Colonic mucosa (tissue), 4 donors: ENCODE measurements around the gene CCDC71L. TPM values are rescaled to one million over a fixed set of nuclear protein-coding genes. Genes with fewer than 3 reads are reported as not detected.

Source experiments
- DNase-seq: peaks from one replicate; pipeline ENCODE4 v3.0.0-alpha.2; 2020
- H3K27ac ChIP-seq: fragments of 200-600 bp; one replicate; pipeline ENCODE4 v1.8.0; 2021
- H3K27me3 ChIP-seq: fragments of 200-600 bp; one replicate; pipeline ENCODE4 v1.8.0; 2021
- H3K36me3 ChIP-seq: fragments of 200-600 bp; one replicate; pipeline ENCODE4 v1.8.0; 2021
- H3K4me1 ChIP-seq: fragments of 200-600 bp; one replicate; pipeline ENCODE4 v1.8.0; 2021; ENCODE audit warnings: mild to moderate bottlenecking
- H3K4me3 ChIP-seq: fragments of 200-600 bp; one replicate; pipeline ENCODE4 v1.8.0; 2021
- H3K9ac ChIP-seq, 2 donors: one replicate each; pipeline ENCODE4 v1.7.0; 2013; ENCODE audit warnings: control low read depth in 2 of 2, low read depth in 2 of 2, low read length in 2 of 2
- H3K9me3 ChIP-seq: fragments of 200-600 bp; one replicate; pipeline ENCODE4 v1.8.0; 2021
- intact Hi-C: fragments of 100-400 bp; cut with DNase I; formaldehyde crosslinking; loops from one replicate; pipeline ENCODE4 v1.14.1; 2022
- total RNA-seq, 2 donors: library from RNA; stranded (reverse); fragmentation: NEBNext Ultra II Directional in 1 of 2; extraction: Animal tissue kit (Norgen Biotek cat#: 25700) in 1 of 2; gene quantifications; one replicate each; pipeline ENCODE4 v1.2.1, GENCODE V29; 2021
- TF ChIP-seq, protein P1 (sequence below): fragments of 200-600 bp; IDR thresholded peaks from one replicate; pipeline ENCODE4 v1.8.0; 2022; ENCODE audit warnings: antibody characterized with exemption, mild to moderate bottlenecking
- donor health status: healthy.
- donor health status: DM: no; HTN: no; CAD: no.
- donor health status: DM: no; HTN: no; CAD: no.

CCDC71L gene
- total RNA-seq, 2 donors from 2014 or later = 21.3 to 21.6 TPM

DNA sequence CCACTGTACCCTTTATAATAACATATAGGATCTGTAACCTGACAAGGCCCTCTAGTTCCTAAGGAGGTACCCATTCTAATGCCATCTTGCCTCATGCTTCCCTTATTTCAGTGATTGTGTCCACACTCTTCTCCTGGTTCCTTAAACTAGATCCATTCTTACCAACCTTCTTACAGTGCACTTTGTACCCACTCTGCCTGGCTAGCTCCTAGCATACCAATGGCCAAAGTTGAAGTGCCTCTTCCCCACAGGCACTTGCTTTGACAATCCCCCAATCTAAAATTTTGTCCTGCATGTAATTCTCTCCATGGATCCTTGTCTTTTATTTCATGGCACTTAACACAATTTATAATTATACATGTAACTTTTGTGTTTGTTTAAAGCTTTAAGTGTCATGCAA is 40.9 kb downstream of the CCDC71L start:
- no peak overlapping the region for H3K27ac ChIP-seq
- no peak overlapping the region for H3K9ac ChIP-seq
- no peak overlapping the region for H3K4me3 ChIP-seq
- H3K27me3 ChIP-seq = no peaks in the 10 kb centered on the region
- no peaks in the 10 kb centered on the region for H3K36me3 ChIP-seq
- no peak for DNase-seq
- TF ChIP-seq, protein P1, sequence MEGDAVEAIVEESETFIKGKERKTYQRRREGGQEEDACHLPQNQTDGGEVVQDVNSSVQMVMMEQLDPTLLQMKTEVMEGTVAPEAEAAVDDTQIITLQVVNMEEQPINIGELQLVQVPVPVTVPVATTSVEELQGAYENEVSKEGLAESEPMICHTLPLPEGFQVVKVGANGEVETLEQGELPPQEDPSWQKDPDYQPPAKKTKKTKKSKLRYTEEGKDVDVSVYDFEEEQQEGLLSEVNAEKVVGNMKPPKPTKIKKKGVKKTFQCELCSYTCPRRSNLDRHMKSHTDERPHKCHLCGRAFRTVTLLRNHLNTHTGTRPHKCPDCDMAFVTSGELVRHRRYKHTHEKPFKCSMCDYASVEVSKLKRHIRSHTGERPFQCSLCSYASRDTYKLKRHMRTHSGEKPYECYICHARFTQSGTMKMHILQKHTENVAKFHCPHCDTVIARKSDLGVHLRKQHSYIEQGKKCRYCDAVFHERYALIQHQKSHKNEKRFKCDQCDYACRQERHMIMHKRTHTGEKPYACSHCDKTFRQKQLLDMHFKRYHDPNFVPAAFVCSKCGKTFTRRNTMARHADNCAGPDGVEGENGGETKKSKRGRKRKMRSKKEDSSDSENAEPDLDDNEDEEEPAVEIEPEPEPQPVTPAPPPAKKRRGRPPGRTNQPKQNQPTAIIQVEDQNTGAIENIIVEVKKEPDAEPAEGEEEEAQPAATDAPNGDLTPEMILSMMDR = no peak
- intact Hi-C loops = no loop called here
- H3K9me3 ChIP-seq = no peaks in the 10 kb centered on the region
- no peaks in the 10 kb centered on the region for H3K4me1 ChIP-seq

DNA sequence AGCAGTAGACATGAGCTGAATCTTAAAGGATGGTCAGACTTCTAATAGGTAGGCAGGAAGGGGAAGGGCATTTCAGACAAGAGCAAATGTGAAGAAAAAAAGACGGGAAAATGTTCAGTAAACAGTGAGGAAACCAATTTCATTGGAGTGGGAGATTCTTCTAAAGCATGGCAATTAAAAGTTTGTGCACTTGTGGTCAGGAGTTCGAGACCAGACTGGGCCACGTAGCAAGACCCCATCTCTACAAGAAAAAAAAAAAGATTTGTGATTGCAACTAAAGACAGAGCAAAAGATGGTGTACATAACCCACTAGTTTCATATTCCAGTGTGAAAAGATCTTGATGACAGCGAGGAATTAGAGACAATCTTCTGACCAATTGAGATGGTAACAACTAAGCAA is 41.7 kb downstream of the CCDC71L start:
- Histone ChIP-seq H3K4me1 (no peaks in the 10 kb centered on the region), H3K36me3 (no peaks in the 10 kb centered on the region), H3K9me3 (no peaks in the 10 kb centered on the region), H3K9ac (no peak overlapping the region), H3K27me3 (no peaks in the 10 kb centered on the region), H3K27ac (no peak overlapping the region), H3K4me3 (no peak overlapping the region)
- DNase-seq = no peak
- TF ChIP-seq, protein P1 = no peak
- intact Hi-C loops = no loop called here

GRCh38 chr7:106618480-106618879 is 42.5 kb downstream of the CCDC71L start:
- no peak for DNase-seq

GRCh38 chr7:106617860-106618259 is 43.1 kb downstream of the CCDC71L start:
- no peaks in the 10 kb centered on the region for H3K9me3 ChIP-seq
- intact Hi-C loops = no loop called here
- H3K4me3 ChIP-seq = no peak overlapping the region
- H3K27ac ChIP-seq = no peak overlapping the region
- no peaks in the 10 kb centered on the region for H3K36me3 ChIP-seq
- no peak overlapping the region for H3K9ac ChIP-seq
- DNase-seq = no peak
- no peaks in the 10 kb centered on the region for H3K27me3 ChIP-seq
- H3K4me1 ChIP-seq = no peaks in the 10 kb centered on the region
- TF ChIP-seq, protein P1 = no peak

More at GRCh38 chr7:106618480-106618879, 42.5 kb downstream of the CCDC71L start:
- no peak overlapping the region for H3K9ac ChIP-seq
- no peaks in the 10 kb centered on the region for H3K9me3 ChIP-seq
- TF ChIP-seq, protein P1 = no peak
- H3K4me1 ChIP-seq = no peaks in the 10 kb centered on the region
- no peaks in the 10 kb centered on the region for H3K27me3 ChIP-seq
- H3K27ac ChIP-seq = no peak overlapping the region
- H3K36me3 ChIP-seq = no peaks in the 10 kb centered on the region
- intact Hi-C loops = no loop called here
- H3K4me3 ChIP-seq = no peak overlapping the region

DNA sequence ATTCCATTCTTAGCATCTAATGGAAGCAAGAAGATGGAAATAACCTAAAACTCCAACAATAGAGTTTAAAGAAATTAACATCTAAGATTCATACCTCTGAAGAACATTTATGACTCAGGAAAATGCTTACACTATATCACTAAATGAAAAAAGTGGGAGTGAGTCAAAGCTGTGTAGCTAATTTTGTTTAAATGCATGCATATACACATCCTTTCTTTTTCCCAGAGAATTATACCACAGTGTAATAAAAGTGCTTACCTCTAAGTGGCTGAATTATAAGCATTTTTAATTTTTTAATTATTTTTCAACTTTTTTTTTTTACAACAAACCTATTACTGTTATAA is 44.3 kb downstream of the CCDC71L start:
- Histone ChIP-seq H3K4me1 (no peaks in the 10 kb centered on the region), H3K36me3 (no peaks in the 10 kb centered on the region), H3K27me3 (no peaks in the 10 kb centered on the region), H3K9me3 (no peaks in the 10 kb centered on the region), H3K4me3 (no peak overlapping the region), H3K27ac (no peak overlapping the region), H3K9ac (no peak overlapping the region)
- TF ChIP-seq, protein P1 = no peak
- no peak for DNase-seq
- intact Hi-C loops = no loop called here
